Left ventricle myocardium inferior (tissue), 1 donor: ENCODE results near the gene ZNF200. TPM values are rescaled to one million over a fixed set of nuclear protein-coding genes. Genes with fewer than 3 reads are reported as not detected.
"Not testable (repeated sequence)": the region's sequence is repeated elsewhere in the genome, so short reads cannot be mapped to it uniquely, and the experiment has no call there.

Experiments used
- DNase-seq: peaks from one replicate; pipeline ENCODE4 v3.0.0-alpha.2; 2020
- H3K27ac ChIP-seq: fragments of 200-600 bp; replicated peaks from 2 replicates; pipeline ENCODE4 v1.8.0; 2021
- H3K27me3 ChIP-seq: fragments of 200-600 bp; 2 replicates; pipeline ENCODE4 v1.8.0; 2021; ENCODE audit warnings: low read depth
- H3K36me3 ChIP-seq: fragments of 200-600 bp; 2 replicates; pipeline ENCODE4 v1.8.0; 2021
- H3K4me1 ChIP-seq: fragments of 200-600 bp; 2 replicates; pipeline ENCODE4 v1.8.0; 2021
- H3K4me3 ChIP-seq: fragments of 200-600 bp; 2 replicates; pipeline ENCODE4 v1.8.0; 2021; ENCODE audit warnings: mild to moderate bottlenecking, moderate library complexity
- H3K9me3 ChIP-seq: fragments of 200-600 bp; replicated peaks from 2 replicates; pipeline ENCODE4 v1.8.0; 2021
- intact Hi-C: fragments of 100-400 bp; cut with micrococcal nuclease; formaldehyde crosslinking; loops from one replicate; pipeline ENCODE4 v1.11.0; 2022
- total RNA-seq: library from RNA; stranded (reverse); fragmentation: NEBNext Ultra II Directional; extraction: Animal tissue kit (Norgen Biotek cat#: 25700); gene quantifications from one replicate; pipeline ENCODE4 v1.2.1, GENCODE V29; 2021
- TF ChIP-seq, protein P1 (sequence below): fragments of 200-600 bp; IDR thresholded peaks from 2 replicates; pipeline ENCODE4 v1.8.0; 2021; ENCODE audit warnings: antibody characterized with exemption, mild to moderate bottlenecking, borderline replicate concordance
- donor health status: DM: no; HTN: yes; CAD: no; lungs with severe emphysema.

ZNF200 gene
- total RNA-seq, 1 donor from 2014 or later: 5.8 TPM

DNA sequence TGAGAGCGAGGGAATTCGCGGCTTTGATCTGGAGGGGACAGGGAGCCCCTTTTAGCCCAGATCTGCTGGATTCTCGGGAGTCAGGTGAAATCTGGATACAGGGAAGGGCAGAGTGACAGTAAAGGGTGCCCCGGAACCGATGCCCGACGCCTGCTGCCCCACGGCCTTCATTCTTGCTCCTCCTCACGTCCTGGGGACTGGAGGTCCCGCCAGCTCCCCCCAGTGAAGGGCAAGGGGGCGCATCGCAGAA is 46.4 kb downstream of the ZNF200 start:
- Histone ChIP-seq H3K9me3 (no peaks in the 10 kb centered on the region), H3K27me3 (peaks cover 100% of the 10 kb centered on the region), H3K27ac (no peak overlapping the region), H3K36me3 (no peaks in the 10 kb centered on the region), H3K4me3 (peak overlapping the region; percentile 46), H3K4me1 (peaks cover 25% of the 10 kb centered on the region)
- intact Hi-C loops: no loop called here
- TF ChIP-seq, protein P1, sequence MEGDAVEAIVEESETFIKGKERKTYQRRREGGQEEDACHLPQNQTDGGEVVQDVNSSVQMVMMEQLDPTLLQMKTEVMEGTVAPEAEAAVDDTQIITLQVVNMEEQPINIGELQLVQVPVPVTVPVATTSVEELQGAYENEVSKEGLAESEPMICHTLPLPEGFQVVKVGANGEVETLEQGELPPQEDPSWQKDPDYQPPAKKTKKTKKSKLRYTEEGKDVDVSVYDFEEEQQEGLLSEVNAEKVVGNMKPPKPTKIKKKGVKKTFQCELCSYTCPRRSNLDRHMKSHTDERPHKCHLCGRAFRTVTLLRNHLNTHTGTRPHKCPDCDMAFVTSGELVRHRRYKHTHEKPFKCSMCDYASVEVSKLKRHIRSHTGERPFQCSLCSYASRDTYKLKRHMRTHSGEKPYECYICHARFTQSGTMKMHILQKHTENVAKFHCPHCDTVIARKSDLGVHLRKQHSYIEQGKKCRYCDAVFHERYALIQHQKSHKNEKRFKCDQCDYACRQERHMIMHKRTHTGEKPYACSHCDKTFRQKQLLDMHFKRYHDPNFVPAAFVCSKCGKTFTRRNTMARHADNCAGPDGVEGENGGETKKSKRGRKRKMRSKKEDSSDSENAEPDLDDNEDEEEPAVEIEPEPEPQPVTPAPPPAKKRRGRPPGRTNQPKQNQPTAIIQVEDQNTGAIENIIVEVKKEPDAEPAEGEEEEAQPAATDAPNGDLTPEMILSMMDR: no peak
- no peak for DNase-seq

DNA sequence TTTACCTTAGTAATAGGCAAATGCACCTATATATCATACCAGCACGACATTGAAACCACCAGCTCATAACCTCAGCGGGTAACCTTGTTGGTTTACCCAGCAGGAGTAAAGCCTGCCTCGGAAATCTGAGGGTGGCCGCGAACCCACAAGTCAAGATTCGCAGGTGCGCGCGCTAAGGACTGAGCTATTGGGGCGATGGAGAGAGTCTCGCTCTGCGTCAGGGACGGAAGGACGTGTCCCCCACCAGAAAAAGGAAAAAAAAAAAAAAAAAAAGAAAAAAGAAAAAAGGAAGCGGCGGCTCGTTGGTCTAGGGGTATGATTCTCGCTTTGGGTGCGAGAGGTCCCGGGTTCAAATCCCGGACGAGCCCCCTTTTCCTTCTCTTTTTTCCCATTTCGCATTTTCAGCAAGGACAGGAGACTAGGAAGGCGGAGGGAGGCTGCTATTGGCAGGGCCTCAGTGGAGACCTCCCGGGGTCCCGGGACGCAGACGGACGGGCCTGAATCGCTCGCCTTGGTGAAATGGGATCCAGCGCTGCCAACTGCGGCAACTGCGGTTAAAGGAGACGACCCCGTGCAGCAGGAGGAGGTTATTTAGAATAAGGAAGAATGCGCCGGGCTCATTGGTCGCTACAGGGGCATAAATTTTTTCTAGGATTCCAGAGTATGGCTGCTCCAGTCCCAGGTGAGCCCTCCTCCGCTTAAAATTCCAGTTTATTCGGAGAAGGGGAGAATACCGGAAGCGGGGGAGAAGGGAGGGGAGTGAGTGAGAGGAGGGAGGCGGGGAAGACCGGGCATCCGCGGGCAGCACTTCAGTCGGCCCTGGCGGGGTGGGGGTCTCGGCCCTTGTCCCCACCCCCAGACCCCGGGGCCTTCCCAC is 46.9 kb downstream of the ZNF200 start, which contains the start of gene OR1F1:
Gene OR1F1 (plus strand): TSS at position 407 of the 877 bp plus-strand sequence.
- Histone ChIP-seq H3K4me1 (peaks cover 30% of the 10 kb centered on the region), H3K27me3 (peaks cover 100% of the 10 kb centered on the region), H3K4me3 (peak within 1 kb of the TSS; percentile 46), H3K27ac (no peak within 1 kb of the TSS), H3K9me3 (no peaks in the 10 kb centered on the region), H3K36me3 (no peaks in the 10 kb centered on the region)
- intact Hi-C loops: no loop called here
- no peak for DNase-seq
- TF ChIP-seq, protein P1: no peak

DNA sequence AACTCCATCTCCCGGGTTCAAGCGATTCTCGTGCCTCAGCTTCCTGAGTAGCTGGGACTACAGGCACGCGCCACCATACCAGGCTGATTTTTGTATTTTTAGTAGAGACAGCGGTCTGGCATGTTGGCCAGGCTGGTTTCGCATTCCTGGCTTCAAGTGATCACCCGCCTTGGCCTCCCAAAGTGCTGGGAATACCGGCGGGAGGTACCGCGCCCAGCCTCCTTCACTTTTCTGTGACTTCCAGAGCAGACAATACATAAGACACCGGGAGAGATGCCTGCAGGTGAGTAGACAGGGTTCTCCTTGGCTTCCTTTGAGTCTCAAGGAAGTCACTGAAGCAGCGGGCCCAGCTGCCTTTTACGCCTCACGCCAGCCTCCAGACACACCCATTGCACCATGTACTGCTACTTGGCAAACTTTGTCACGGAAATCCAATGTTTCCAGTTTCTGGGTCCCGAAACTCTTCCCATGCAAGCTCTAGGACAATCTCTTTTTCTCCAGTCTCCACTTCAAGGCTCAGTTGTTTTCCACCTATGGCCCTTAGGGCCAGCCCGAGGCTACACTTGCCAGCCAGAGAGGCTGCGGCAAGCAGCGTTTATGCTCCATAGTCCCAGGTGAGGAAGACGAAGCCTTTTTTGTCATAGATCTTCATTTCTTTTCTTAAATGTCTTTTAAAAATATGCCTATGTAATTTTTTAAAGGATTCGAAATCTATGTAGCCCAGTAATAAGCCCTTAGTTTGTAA is 47.8 kb downstream of the ZNF200 start:
- Histone ChIP-seq H3K4me3 (no peak overlapping the region), H3K4me1 (peaks cover 38% of the 10 kb centered on the region), H3K27me3 (peaks cover 100% of the 10 kb centered on the region), H3K27ac (no peak overlapping the region), H3K36me3 (no peaks in the 10 kb centered on the region), H3K9me3 (no peaks in the 10 kb centered on the region)
- DNase-seq: no peak
- intact Hi-C loops: no loop called here
- TF ChIP-seq, protein P1: no peak

DNA sequence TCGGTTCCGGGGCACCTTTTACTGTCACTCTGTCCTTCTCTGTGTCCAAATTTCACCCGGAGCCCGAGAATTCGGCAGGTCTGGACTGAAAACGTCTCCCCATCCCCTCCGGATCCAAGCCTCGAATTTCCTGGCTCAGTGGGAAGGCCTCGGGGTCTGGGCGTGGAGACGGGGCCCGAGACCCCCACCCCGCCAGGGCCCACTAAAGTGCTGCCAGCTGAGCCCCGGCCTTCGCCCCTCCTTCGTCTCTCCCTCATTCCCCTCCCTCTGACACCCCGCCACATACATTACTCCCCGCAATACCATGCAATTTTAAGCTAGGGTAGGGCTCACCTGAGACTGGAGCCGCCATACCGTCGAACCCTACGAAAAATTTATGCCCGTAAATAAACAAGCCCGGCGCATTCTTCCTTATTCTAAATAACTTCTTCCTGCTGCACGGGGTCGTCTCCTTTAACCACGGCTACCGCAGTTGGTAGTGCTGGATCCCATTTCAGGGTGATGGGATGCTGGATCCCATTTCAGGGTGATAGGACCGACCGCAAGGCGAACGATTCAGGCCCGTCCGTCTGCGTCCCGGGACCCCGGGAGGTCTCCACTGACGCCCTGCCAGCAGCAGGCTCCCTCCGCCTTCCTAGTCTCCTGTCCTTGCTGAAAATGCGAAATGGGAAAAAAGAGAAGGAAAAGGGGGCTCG is 51.4 kb downstream of the ZNF200 start:
- intact Hi-C loops: no loop called here
- H3K4me3 ChIP-seq: peak overlapping the region; percentile 53
- DNase-seq: no peak
- H3K27me3 ChIP-seq: peaks cover 100% of the 10 kb centered on the region
- no peaks in the 10 kb centered on the region for H3K9me3 ChIP-seq
- H3K36me3 ChIP-seq: no peaks in the 10 kb centered on the region
- peaks cover 23% of the 10 kb centered on the region for H3K4me1 ChIP-seq
- H3K27ac ChIP-seq: no peak overlapping the region
- TF ChIP-seq, protein P1: no peak

DNA sequence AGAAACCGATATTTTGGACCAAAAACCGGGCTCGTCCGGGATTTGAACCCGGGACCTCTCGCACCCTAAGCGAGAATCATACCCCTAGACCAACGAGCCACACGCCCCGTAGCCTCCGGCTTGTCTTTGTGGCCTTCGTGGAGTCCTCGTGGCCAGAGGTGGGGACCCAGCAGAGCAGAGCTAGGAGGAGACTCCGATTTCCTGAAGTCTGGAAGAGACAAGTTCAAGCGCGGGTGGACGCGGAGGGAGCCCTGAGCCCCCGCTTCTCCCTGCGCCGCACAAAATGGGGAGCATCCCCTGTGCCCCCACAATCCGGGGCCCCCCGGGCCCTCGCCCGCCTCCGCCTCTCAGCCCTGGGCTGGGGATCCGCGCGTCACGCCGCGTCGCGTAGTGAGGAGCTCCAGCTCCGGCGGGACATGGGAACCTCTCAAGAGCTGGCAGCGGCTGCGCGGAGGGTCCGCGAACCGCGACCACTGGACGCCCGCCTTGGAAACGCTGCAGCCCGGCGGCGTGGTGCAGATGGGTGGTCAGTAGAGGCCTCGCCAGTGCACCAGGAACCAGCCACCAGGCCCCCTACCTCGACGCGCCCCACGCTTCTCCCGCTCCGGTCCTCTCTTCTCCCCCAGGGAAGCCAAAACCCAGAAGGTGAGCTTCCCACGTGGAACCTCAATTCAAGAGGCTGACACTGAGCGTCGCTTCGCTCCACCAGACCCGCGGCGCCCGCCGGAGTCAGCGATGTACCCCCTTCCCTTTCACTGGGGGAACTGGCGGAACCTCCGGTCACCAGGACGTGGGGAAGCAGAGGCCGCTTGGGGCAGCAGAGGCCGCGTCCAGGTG is 52.1 kb downstream of the ZNF200 start:
- no peaks in the 10 kb centered on the region for H3K9me3 ChIP-seq
- peaks cover 100% of the 10 kb centered on the region for H3K27me3 ChIP-seq
- H3K27ac ChIP-seq: no peak overlapping the region
- H3K4me1 ChIP-seq: peaks cover 17% of the 10 kb centered on the region
- no peaks in the 10 kb centered on the region for H3K36me3 ChIP-seq
- H3K4me3 ChIP-seq: peak overlapping the region; percentile 53
- TF ChIP-seq, protein P1: peak; percentile 40
- no peak for DNase-seq
- intact Hi-C loops: no loop called here

DNA sequence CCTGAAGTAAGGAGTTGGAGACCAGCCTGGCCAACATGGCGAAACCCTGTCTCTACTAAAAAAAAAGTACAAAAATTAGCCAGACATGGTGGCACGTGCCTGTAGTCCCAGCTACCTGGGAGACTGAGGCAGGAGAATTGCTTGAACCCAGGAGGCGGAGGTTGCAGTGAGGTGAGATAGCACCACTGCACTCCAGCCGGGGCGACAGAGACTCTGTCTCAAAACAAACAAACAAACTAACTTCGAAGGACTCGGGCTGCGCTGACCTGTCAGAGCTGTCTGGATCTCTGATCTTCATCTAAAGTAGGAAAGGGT is 52.7 kb downstream of the ZNF200 start:
- H3K4me3 ChIP-seq: peak overlapping the region; percentile 53
- DNase-seq, intact Hi-C loops, H3K9me3 ChIP-seq, H3K36me3 ChIP-seq, H3K27ac ChIP-seq: not testable (repeated sequence)
- H3K27me3 ChIP-seq: peaks cover 100% of the 10 kb centered on the region
- H3K4me1 ChIP-seq: peaks cover 17% of the 10 kb centered on the region
